ENCODE measurements around the gene NCOR2. TPM values are rescaled to one million over a fixed set of nuclear protein-coding genes. Genes with fewer than 3 reads are reported as not detected.
A peak's percentile ranks its signal among the peaks of the same experiment; 100 is the strongest.

The NCOR2 gene
- total RNA-seq, 2 experiments from 2014 or later: 95.7 to 107 TPM

DNA sequence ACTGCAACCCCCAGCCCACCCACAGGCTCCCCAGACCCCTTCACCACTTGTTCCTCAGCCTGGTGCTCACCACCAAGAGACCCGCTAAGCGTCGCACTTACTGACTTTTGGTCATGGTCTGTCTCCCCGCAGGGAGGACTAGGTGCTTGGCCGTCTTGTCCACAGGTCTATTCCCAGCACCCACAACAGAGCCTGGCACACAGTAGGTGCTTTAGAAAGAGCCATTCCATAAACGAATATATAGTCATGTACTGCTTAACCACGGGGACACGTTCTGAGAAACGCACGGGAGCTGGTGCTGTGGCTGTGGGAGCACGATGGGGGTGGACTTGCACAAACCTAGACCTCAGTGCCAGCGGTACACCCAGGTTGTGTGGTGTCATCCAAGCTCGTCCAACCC, 34.0 kb downstream of the NCOR2 start:
- Mint-ChIP-seq H3K36me3 (no peaks in the 10 kb centered on the region), H3K4me1 (peaks cover 7% of the 10 kb centered on the region), H3K27me3 (no peaks in the 10 kb centered on the region), H3K9me3 (no peaks in the 10 kb centered on the region), H3K4me3 (no peak overlapping the region), H3K27ac (peak overlapping the region; percentile 43)
- DNase-seq (no peak), ATAC-seq (ENCODE audit: low read depth) (no peak)
- POLR2A ChIA-PET: no interaction called here

- no peaks in the 10 kb centered on the region for H3K27me3 Mint-ChIP-seq
- H3K27ac Mint-ChIP-seq: no peak overlapping the region
- H3K36me3 Mint-ChIP-seq: no peaks in the 10 kb centered on the region
- peaks cover 5% of the 10 kb centered on the region for H3K4me1 Mint-ChIP-seq
- no peak overlapping the region for H3K4me3 Mint-ChIP-seq
- DNase-seq: no peak
- no peaks in the 10 kb centered on the region for H3K9me3 Mint-ChIP-seq
- POLR2A ChIA-PET: no interaction called here
- ATAC-seq (ENCODE audit: low read depth): no peak
These were observed 34.4 kb downstream of the NCOR2 start for GRCh38 chr12:124532967-124533366.

GRCh38 chr12:124532331-124532750, 35.1 kb downstream of the NCOR2 start:
- peaks cover 5% of the 10 kb centered on the region for H3K4me1 Mint-ChIP-seq
- ATAC-seq (ENCODE audit: low read depth) (no peak), DNase-seq (no peak)
- H3K9me3 Mint-ChIP-seq: no peaks in the 10 kb centered on the region
- H3K27me3 Mint-ChIP-seq: no peaks in the 10 kb centered on the region
- H3K36me3 Mint-ChIP-seq: no peaks in the 10 kb centered on the region
- no peak overlapping the region for H3K27ac Mint-ChIP-seq
- POLR2A ChIA-PET: no interaction called here
- no peak overlapping the region for H3K4me3 Mint-ChIP-seq

GRCh38 chr12:124531906-124532305, 35.5 kb downstream of the NCOR2 start:
- POLR2A ChIA-PET: no interaction called here
- peaks cover 5% of the 10 kb centered on the region for H3K4me1 Mint-ChIP-seq

DNA sequence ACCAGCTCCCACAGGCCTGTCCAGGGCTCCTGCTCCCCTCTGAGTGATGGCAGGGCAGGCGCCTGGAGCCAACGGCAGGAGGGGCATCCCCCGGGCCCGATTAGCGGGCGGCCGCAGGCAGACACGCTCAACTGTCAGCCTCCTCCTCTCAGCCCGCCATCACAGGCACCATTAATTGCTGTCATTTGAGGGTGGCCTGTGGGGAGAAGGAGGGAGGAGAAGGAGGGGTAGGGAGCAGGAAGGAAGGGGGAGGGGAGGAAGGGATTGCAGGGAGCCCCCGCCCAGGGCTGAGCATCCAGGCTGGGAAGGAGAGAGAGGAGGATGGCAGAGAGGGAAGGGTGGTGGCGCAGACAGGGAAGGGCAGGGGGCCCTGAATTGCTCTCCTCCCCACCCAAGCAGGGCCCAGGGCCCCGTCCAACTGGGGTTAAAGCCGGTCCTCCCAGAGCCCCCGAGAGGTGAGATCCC, 36.1 kb downstream of the NCOR2 start:
- POLR2A ChIA-PET: no interaction called here
- no peak overlapping the region for H3K4me3 Mint-ChIP-seq
- DNase-seq (no peak), ATAC-seq (ENCODE audit: low read depth) (no peak)
- no peaks in the 10 kb centered on the region for H3K9me3 Mint-ChIP-seq
- peaks cover under 1% of the 10 kb centered on the region for H3K4me1 Mint-ChIP-seq
- no peaks in the 10 kb centered on the region for H3K36me3 Mint-ChIP-seq
- H3K27me3 Mint-ChIP-seq: no peaks in the 10 kb centered on the region
- no peak overlapping the region for H3K27ac Mint-ChIP-seq

More at GRCh38 chr12:124531906-124532305, 35.5 kb downstream of the NCOR2 start:
- Mint-ChIP-seq H3K4me3 (no peak overlapping the region), H3K36me3 (no peaks in the 10 kb centered on the region), H3K27ac (no peak overlapping the region), H3K27me3 (no peaks in the 10 kb centered on the region), H3K9me3 (no peaks in the 10 kb centered on the region)
- ATAC-seq (ENCODE audit: low read depth): no peak
- no peak for DNase-seq

GRCh38 chr12:124530637-124531263, 36.7 kb downstream of the NCOR2 start:
- H3K9me3 Mint-ChIP-seq: no peaks in the 10 kb centered on the region
- ATAC-seq (ENCODE audit: low read depth) (no peak), DNase-seq (no peak)
- no peak overlapping the region for H3K4me3 Mint-ChIP-seq
- H3K36me3 Mint-ChIP-seq: no peaks in the 10 kb centered on the region
- no peak overlapping the region for H3K27ac Mint-ChIP-seq
- no peaks in the 10 kb centered on the region for H3K4me1 Mint-ChIP-seq
- POLR2A ChIA-PET: no interaction called here
- H3K27me3 Mint-ChIP-seq: no peaks in the 10 kb centered on the region

DNA sequence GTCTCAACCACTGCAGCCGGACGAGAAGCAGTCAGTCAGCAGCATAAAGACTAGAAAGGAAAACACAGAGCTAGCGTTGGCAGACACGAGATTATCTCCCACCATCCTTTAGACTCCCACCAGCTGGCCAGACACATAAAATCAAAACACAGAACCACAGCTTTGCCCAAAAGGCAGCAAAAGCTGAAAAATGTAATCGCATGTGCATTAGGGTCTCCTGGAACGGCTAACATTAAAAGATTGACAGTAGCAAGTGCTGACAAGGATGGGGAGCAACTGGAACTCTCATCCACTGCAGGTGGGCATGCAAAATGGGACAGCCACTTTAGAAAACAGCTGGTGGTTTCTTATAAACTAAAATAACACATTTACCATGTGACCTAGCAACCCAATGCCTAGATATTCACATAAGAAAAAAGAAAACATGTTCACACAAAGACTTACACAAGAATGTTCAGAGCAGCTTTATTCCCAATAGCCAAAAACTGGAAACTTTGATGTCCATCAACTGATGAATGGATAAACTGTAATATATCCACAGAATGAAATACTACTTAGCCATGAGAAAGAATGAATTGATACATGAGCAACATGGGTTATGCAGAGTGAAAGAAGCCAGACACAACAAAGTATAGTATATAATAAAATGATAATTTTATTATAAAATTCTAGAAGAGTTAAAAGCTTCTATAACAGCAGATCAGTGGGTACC, 37.7 kb downstream of the NCOR2 start:
- ATAC-seq (ENCODE audit: low read depth): no peak
- Mint-ChIP-seq H3K36me3 (no peaks in the 10 kb centered on the region), H3K4me3 (no peak overlapping the region), H3K27me3 (no peaks in the 10 kb centered on the region), H3K9me3 (no peaks in the 10 kb centered on the region), H3K27ac (no peak overlapping the region), H3K4me1 (peaks cover 1% of the 10 kb centered on the region)
- DNase-seq: no peak
- POLR2A ChIA-PET: interaction anchor here (0.7 kb wide), 1 partner anchor 11 kb away, joined by 6 read pairs; no protein-coding TSS in a partner anchor

GRCh38 chr12:124527861-124528561, 39.4 kb downstream of the NCOR2 start:
- no peaks in the 10 kb centered on the region for H3K9me3 Mint-ChIP-seq
- no peak for DNase-seq
- no peak for ATAC-seq (ENCODE audit: low read depth)
- POLR2A ChIA-PET: no interaction called here
- H3K27ac Mint-ChIP-seq: no peak overlapping the region
- peaks cover 7% of the 10 kb centered on the region for H3K4me1 Mint-ChIP-seq
- no peak overlapping the region for H3K4me3 Mint-ChIP-seq
- H3K27me3 Mint-ChIP-seq: no peaks in the 10 kb centered on the region
- H3K36me3 Mint-ChIP-seq: no peaks in the 10 kb centered on the region

DNA sequence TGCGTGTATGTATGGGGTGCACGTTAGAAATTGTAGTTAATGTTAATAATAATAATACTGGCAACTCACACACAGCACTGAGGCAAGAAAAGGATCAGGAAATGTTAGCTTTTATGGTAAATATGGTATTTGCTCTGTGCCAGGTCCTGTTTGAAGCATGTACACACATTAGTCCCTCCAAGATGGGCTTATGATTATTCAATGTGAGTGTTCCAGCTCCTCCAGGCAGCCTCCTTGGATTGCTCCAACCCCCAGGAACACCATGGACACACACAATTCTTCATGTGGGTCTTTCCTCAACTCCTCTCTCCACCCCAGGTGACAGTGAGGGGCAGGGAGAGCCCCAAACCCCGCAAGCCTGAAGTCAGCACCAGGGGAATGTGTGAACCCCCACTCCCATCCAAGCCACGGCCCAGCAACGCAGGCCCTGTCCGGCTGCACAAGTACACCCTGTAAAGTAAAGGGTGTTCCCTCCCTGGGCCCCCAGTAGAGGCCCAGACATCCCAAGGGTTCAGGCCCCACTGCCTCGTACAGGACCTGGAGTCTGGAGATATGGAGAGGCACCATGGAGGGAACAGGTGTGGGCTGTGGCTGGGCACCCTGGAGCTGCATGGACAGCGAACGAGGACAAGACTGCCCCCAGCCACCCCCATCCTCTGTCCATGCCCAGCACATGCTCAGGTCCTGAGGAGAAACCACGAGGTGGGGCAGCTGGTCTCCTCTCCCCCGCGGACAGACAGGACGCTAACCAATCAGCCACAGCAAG, 41.3 kb downstream of the NCOR2 start:
- no peak for DNase-seq
- no peak overlapping the region for H3K4me3 Mint-ChIP-seq
- no peaks in the 10 kb centered on the region for H3K9me3 Mint-ChIP-seq
- no peaks in the 10 kb centered on the region for H3K27me3 Mint-ChIP-seq
- no peaks in the 10 kb centered on the region for H3K36me3 Mint-ChIP-seq
- H3K27ac Mint-ChIP-seq: no peak overlapping the region
- H3K4me1 Mint-ChIP-seq: peaks cover 7% of the 10 kb centered on the region
- POLR2A ChIA-PET: no interaction called here
- ATAC-seq (ENCODE audit: low read depth): no peak

DNA sequence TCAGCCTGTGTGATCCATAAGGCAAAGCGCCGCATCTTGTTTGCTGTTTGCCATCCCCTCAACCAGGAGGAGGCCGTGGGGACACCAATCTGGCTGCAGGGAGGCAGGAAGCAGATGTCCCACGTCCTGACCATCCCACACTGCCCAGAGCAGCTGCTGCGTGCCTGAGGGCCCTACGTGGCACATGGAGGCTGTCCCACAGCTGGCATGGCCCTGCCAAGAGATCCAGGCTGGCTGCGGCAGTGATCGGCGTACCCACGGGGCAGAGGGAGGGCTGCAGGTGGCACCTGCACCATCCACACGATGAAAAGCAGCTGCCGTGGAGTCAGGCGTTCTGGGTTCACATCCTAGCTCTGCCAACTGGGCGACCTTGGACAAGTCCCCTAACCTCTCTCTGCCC, 42.0 kb downstream of the NCOR2 start:
- H3K4me1 Mint-ChIP-seq: peaks cover 10% of the 10 kb centered on the region
- POLR2A ChIA-PET: no interaction called here
- H3K27me3 Mint-ChIP-seq: no peaks in the 10 kb centered on the region
- H3K9me3 Mint-ChIP-seq: no peaks in the 10 kb centered on the region
- no peak for DNase-seq
- H3K27ac Mint-ChIP-seq: no peak overlapping the region
- H3K36me3 Mint-ChIP-seq: no peaks in the 10 kb centered on the region
- no peak overlapping the region for H3K4me3 Mint-ChIP-seq
- ATAC-seq (ENCODE audit: low read depth): no peak

- Mint-ChIP-seq H3K27ac (no peak overlapping the region), H3K4me3 (no peak overlapping the region), H3K27me3 (no peaks in the 10 kb centered on the region), H3K36me3 (no peaks in the 10 kb centered on the region), H3K9me3 (no peaks in the 10 kb centered on the region), H3K4me1 (peaks cover 12% of the 10 kb centered on the region)
- POLR2A ChIA-PET: no interaction called here
- ATAC-seq (ENCODE audit: low read depth) (no peak), DNase-seq (no peak)
These were observed 43.0 kb downstream of the NCOR2 start for GRCh38 chr12:124524231-124524925.

- H3K4me1 Mint-ChIP-seq: peaks cover 12% of the 10 kb centered on the region
- no peaks in the 10 kb centered on the region for H3K9me3 Mint-ChIP-seq
- H3K27ac Mint-ChIP-seq: no peak overlapping the region
- H3K27me3 Mint-ChIP-seq: no peaks in the 10 kb centered on the region
- POLR2A ChIA-PET: no interaction called here
- ATAC-seq (ENCODE audit: low read depth) (no peak), DNase-seq (no peak)
- H3K36me3 Mint-ChIP-seq: no peaks in the 10 kb centered on the region
- H3K4me3 Mint-ChIP-seq: no peak overlapping the region
These were observed 44.3 kb downstream of the NCOR2 start for GRCh38 chr12:124523071-124523470.

GRCh38 chr12:124520907-124521306, 46.5 kb downstream of the NCOR2 start:
- POLR2A ChIA-PET: no interaction called here
- no peaks in the 10 kb centered on the region for H3K36me3 Mint-ChIP-seq
- ATAC-seq (ENCODE audit: low read depth): no peak
- no peak for DNase-seq
- H3K4me3 Mint-ChIP-seq: no peak overlapping the region
- no peaks in the 10 kb centered on the region for H3K27me3 Mint-ChIP-seq
- no peak overlapping the region for H3K27ac Mint-ChIP-seq
- no peaks in the 10 kb centered on the region for H3K9me3 Mint-ChIP-seq
- H3K4me1 Mint-ChIP-seq: peaks cover 12% of the 10 kb centered on the region
